GM12878 (cell line): Measurements from ENCODE around the gene WSCD1. TPM values are rescaled to one million over a fixed set of nuclear protein-coding genes. Genes with fewer than 3 reads are reported as not detected.

Experiments used
- ATAC-seq: fragments of 200-7000 bp; cut with Tn5 transposase; 3 replicates; pipeline ENCODE4 v1.9.1; 2020; ENCODE audit warnings: mild to moderate bottlenecking, moderate library complexity
- BruUV-seq: library from RNA; stranded (reverse); fragments of 400-500 nt; replicated peaks from 2 replicates; lab custom pipeline; 2021; lab: Mats Ljungman, UMichigan
- CTCF ChIA-PET: fragments of 300-600 bp; sonication (Branson Sonifier 250); formaldehyde crosslinking; extraction: SDS; loops from one replicate; lab custom pipeline; 2021; ENCODE audit warnings: inconsistent platforms; lab: Yijun Ruan, JAX
- POLR2A ChIA-PET: fragments of 350-600 bp; formaldehyde crosslinking; extraction: SDS; loops from one replicate; lab custom pipeline; 2021; ENCODE audit warnings: inconsistent platforms; lab: Charles Lee
- RAD21 ChIA-PET: fragments of 300-600 bp; sonication (Branson Sonifier 250); formaldehyde crosslinking; loops from one replicate; lab custom pipeline; 2023; ENCODE audit warnings: antibody characterized with exemption; ENCODE audit not compliant: unreplicated experiment; lab: Charles Lee
- SMC1A ChIA-PET: fragments of 300-600 bp; sonication (Branson Sonifier 250); formaldehyde crosslinking; loops from one replicate; lab custom pipeline; 2023; ENCODE audit not compliant: unreplicated experiment, uncharacterized antibody; lab: Charles Lee
- DNase-seq: peaks from one replicate; pipeline ENCODE4 v3.0.0-alpha.2; 2011; ENCODE audit warnings: low read depth, low spot score
- FAIRE-seq: peaks from 3 replicates; lab custom pipeline; 2011; peaks lifted over from hg19 to GRCh38; lab: Jason Lieb, UNC
- H2AFZ ChIP-seq: 2 replicates; pipeline ENCODE4 v1.6.0; 2011; ENCODE audit warnings: low read depth, low read length, control low read depth; ENCODE audit not compliant: control insufficient read depth
- H3K27ac ChIP-seq: 2 replicates; pipeline ENCODE4 v1.5.1; 2011; ENCODE audit warnings: control low read depth; ENCODE audit not compliant: control insufficient read depth, insufficient read depth
- H3K27me3 ChIP-seq, 2 experiments: replicated peaks in 1 of 2; 2 replicates each; pipeline versions ENCODE4 v1.6.0 to v1.6.1; 2011; ENCODE audit warnings: low read length in 1 of 2; ENCODE audit not compliant: control insufficient read depth in 2 of 2, insufficient read depth in 2 of 2
- H3K36me3 ChIP-seq, 2 experiments: 2 replicates each; pipeline ENCODE4 v1.5.1; 2011; ENCODE audit warnings: low read length in 1 of 2; ENCODE audit not compliant: control insufficient read depth in 2 of 2, insufficient read depth in 2 of 2
- H3K4me1 ChIP-seq: 2 replicates; pipeline ENCODE4 v1.6.1; 2011; ENCODE audit warnings: mild to moderate bottlenecking, low read length, moderate library complexity, mixed read lengths; ENCODE audit not compliant: control insufficient read depth, insufficient read depth
- H3K4me2 ChIP-seq: 2 replicates; pipeline ENCODE4 v1.6.0; 2011; ENCODE audit warnings: control low read depth; ENCODE audit not compliant: control insufficient read depth, insufficient read depth
- H3K4me3 ChIP-seq: fragments of 200-600 bp; sonication (generic); 2 replicates; pipeline ENCODE4 v1.5.1; 2016
- H3K79me2 ChIP-seq: 2 replicates; pipeline ENCODE4 v1.6.0; 2011; ENCODE audit warnings: low read length; ENCODE audit not compliant: control insufficient read depth, insufficient read depth
- H3K9ac ChIP-seq: 2 replicates; pipeline ENCODE4 v1.8.0; 2011; ENCODE audit warnings: low read length, control low read depth, mixed read lengths; ENCODE audit not compliant: control insufficient read depth, insufficient read depth
- H3K9me3 ChIP-seq: replicated peaks from 3 replicates; pipeline ENCODE4 v1.5.1; 2011; ENCODE audit warnings: mild to moderate bottlenecking, low read length; ENCODE audit not compliant: control insufficient read depth, insufficient read depth
- H4K20me1 ChIP-seq: 2 replicates; pipeline ENCODE4 v1.6.0; 2011; ENCODE audit not compliant: control insufficient read depth, insufficient read depth
- FOXM1 ChIP-seq: IDR thresholded peaks from 2 replicates; pipeline ENCODE4 v1.6.1; 2012; ENCODE audit warnings: low read depth, mild to moderate bottlenecking, inconsistent platforms, low read length, moderate library complexity
- HSF1 ChIP-seq: fragments of 150-350 bp; IDR thresholded peaks from 2 replicates; pipeline ENCODE4 v1.6.1; 2014; ENCODE audit warnings: mild to moderate bottlenecking, low read depth, low read length
- KAT2A ChIP-seq: conservative IDR thresholded peaks from 2 replicates; pipeline ENCODE4 v1.6.1; 2011; ENCODE audit warnings: low read depth, low read length; ENCODE audit not compliant: control insufficient read depth
- MTA3 ChIP-seq: IDR thresholded peaks from 2 replicates; pipeline ENCODE4 v1.6.1; 2012; ENCODE audit warnings: low read length, inconsistent platforms, borderline replicate concordance
- RELA ChIP-seq: fragments of 450-650 bp; IDR thresholded peaks from 2 replicates; pipeline ENCODE4 v1.8.0; 2014; ENCODE audit warnings: borderline replicate concordance; ENCODE audit not compliant: partially characterized antibody
- STAT3 ChIP-seq: IDR thresholded peaks from 2 replicates; pipeline ENCODE4 v1.6.1; 2011; ENCODE audit warnings: low read depth, low read length, improper control_type of control experiment
- WGBS: methylation state at CpG from one replicate; pipeline ENCODE4 v1.1.6; 2016; ENCODE audit warnings: low lambda C conversion rate; ENCODE audit not compliant: insufficient replicate concordance, insufficient coverage; ENCODE audit errors: missing lambda C conversion rate; 5-methylcytosine and 5-hydroxymethylcytosine counted together
- in situ Hi-C: fragments of 300-500 bp; cut with MboI; formaldehyde crosslinking; loops from 9 replicates; pipeline ENCODE4 v1.14.3; 2018; ENCODE audit warnings: mixed read lengths
- intact Hi-C: fragments of 100-400 bp; cut with micrococcal nuclease; formaldehyde crosslinking; loops from one replicate; pipeline ENCODE4 v1.14.2; 2022; ENCODE audit not compliant: unreplicated experiment
- polyA plus RNA-seq, 11 experiments: library from polyadenylated mRNA; depleted of rRNA in 4 of 11; unstranded in 6 of 11; stranded (reverse) in 5 of 11; fragments of >200 nt; fragmentation: Nextera tagmentation in 4 of 11; fragmentation: Illumina TruSeq in 1 of 11; extraction: Ambion mirVana in 4 of 11; extraction: Trizol in 1 of 11; gene quantifications; 1 replicate in 1 of 11; 2 replicates in 10 of 11; pipeline versions ENCODE4 v1.2.1 to v1.2.3, GENCODE V29; 2011 to 2016; ENCODE audit warnings: inconsistent platforms in 2 of 11, missing spikeins in 2 of 11, low read depth in 1 of 11
- total RNA-seq, 4 experiments: library from RNA; depleted of rRNA in 3 of 4; stranded (reverse); fragments of >200 nt in 3 of 4; fragmentation: Illumina TruSeq in 1 of 4; extraction: Trizol in 1 of 4; gene quantifications; 2 replicates each; pipeline versions ENCODE4 v1.2.1 to v1.2.3, GENCODE V29; 2013 to 2021
- TF ChIP-seq, protein P1 (sequence below): fragments of 450-650 bp; IDR thresholded peaks from 2 replicates; pipeline ENCODE4 v1.6.1; 2017; ENCODE audit warnings: mild to moderate bottlenecking
- TF ChIP-seq, protein P2 (sequence below): IDR thresholded peaks from 2 replicates; pipeline ENCODE4 v1.6.1; 2012; ENCODE audit warnings: mild to moderate bottlenecking, low read depth, low read length
- TF ChIP-seq, protein P3 (sequence below): fragments of 450-650 bp; IDR thresholded peaks from 2 replicates; pipeline ENCODE4 v1.6.1; 2017; ENCODE audit warnings: antibody characterized with exemption, mild to moderate bottlenecking, moderate library complexity

WSCD1 gene
- total and polyA plus RNA-seq, 10 of the 15 experiments (the other 5 are each of a cell fraction or from before 2014, with no cell fraction given): 0.01 to 0.16 TPM; not detected in 8

DNA sequence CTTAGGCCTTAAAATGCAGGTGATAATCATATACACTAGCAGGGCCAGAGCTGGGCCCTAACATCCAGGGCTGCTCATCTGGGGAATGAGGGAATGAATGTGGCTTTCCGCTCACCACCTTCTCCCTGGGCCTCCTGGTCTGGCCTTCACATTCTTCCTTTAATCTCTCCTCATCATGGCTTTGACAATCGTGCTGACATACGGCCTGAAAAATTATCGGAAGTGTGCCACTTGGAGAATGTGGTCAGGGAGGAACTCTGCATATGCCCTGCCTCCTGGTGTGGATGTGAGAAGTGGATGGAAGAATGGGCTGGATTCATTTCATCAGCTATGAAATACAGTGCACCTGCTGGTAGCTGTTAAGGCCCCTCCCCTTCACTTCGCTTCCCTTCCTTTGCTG lies 2.4 kb downstream of the WSCD1 start:
- no peak overlapping the region for H3K9ac ChIP-seq
- H3K4me1 ChIP-seq: no peaks in the 10 kb centered on the region
- no peak overlapping the region for H3K4me2 ChIP-seq
- FAIRE-seq: no peak
- ChIA-PET POLR2A (no interaction called here), RAD21 (no interaction called here), SMC1A (interaction anchor here (1.2 kb wide), 1 partner anchor 49 kb away, joined by 3 read pairs; no protein-coding TSS in a partner anchor), CTCF (no interaction called here)
- TF ChIP-seq RELA (no peak), KAT2A (no peak), FOXM1 (no peak), HSF1 (no peak), MTA3 (no peak), STAT3 (no peak)
- TF ChIP-seq, protein P1, sequence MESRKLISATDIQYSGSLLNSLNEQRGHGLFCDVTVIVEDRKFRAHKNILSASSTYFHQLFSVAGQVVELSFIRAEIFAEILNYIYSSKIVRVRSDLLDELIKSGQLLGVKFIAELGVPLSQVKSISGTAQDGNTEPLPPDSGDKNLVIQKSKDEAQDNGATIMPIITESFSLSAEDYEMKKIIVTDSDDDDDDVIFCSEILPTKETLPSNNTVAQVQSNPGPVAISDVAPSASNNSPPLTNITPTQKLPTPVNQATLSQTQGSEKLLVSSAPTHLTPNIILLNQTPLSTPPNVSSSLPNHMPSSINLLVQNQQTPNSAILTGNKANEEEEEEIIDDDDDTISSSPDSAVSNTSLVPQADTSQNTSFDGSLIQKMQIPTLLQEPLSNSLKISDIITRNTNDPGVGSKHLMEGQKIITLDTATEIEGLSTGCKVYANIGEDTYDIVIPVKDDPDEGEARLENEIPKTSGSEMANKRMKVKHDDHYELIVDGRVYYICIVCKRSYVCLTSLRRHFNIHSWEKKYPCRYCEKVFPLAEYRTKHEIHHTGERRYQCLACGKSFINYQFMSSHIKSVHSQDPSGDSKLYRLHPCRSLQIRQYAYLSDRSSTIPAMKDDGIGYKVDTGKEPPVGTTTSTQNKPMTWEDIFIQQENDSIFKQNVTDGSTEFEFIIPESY: no peak
- TF ChIP-seq, protein P2, sequence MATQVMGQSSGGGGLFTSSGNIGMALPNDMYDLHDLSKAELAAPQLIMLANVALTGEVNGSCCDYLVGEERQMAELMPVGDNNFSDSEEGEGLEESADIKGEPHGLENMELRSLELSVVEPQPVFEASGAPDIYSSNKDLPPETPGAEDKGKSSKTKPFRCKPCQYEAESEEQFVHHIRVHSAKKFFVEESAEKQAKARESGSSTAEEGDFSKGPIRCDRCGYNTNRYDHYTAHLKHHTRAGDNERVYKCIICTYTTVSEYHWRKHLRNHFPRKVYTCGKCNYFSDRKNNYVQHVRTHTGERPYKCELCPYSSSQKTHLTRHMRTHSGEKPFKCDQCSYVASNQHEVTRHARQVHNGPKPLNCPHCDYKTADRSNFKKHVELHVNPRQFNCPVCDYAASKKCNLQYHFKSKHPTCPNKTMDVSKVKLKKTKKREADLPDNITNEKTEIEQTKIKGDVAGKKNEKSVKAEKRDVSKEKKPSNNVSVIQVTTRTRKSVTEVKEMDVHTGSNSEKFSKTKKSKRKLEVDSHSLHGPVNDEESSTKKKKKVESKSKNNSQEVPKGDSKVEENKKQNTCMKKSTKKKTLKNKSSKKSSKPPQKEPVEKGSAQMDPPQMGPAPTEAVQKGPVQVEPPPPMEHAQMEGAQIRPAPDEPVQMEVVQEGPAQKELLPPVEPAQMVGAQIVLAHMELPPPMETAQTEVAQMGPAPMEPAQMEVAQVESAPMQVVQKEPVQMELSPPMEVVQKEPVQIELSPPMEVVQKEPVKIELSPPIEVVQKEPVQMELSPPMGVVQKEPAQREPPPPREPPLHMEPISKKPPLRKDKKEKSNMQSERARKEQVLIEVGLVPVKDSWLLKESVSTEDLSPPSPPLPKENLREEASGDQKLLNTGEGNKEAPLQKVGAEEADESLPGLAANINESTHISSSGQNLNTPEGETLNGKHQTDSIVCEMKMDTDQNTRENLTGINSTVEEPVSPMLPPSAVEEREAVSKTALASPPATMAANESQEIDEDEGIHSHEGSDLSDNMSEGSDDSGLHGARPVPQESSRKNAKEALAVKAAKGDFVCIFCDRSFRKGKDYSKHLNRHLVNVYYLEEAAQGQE: no peak
- TF ChIP-seq, protein P3, sequence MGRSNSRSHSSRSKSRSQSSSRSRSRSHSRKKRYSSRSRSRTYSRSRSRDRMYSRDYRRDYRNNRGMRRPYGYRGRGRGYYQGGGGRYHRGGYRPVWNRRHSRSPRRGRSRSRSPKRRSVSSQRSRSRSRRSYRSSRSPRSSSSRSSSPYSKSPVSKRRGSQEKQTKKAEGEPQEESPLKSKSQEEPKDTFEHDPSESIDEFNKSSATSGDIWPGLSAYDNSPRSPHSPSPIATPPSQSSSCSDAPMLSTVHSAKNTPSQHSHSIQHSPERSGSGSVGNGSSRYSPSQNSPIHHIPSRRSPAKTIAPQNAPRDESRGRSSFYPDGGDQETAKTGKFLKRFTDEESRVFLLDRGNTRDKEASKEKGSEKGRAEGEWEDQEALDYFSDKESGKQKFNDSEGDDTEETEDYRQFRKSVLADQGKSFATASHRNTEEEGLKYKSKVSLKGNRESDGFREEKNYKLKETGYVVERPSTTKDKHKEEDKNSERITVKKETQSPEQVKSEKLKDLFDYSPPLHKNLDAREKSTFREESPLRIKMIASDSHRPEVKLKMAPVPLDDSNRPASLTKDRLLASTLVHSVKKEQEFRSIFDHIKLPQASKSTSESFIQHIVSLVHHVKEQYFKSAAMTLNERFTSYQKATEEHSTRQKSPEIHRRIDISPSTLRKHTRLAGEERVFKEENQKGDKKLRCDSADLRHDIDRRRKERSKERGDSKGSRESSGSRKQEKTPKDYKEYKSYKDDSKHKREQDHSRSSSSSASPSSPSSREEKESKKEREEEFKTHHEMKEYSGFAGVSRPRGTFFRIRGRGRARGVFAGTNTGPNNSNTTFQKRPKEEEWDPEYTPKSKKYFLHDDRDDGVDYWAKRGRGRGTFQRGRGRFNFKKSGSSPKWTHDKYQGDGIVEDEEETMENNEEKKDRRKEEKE: no peak
- no peak for ATAC-seq
- H3K4me3 ChIP-seq: no peak overlapping the region
- intact Hi-C loops: no loop called here
- H3K27ac ChIP-seq: no peak overlapping the region
- no peaks in the 10 kb centered on the region for H4K20me1 ChIP-seq
- 45% methylated on average over 5 of the region's 5 CpGs for WGBS
- H3K36me3 ChIP-seq: no peaks in the 10 kb centered on the region
- H3K27me3 ChIP-seq: peaks cover 0 to 8% of the 10 kb centered on the region in 2 experiments; a peak in 2 of 4 replicates
- in situ Hi-C loops: no loop called here
- H3K9me3 ChIP-seq: no peaks in the 10 kb centered on the region
- H3K79me2 ChIP-seq: no peaks in the 10 kb centered on the region
- DNase-seq: no peak
- no TSS peak for BruUV-seq
- H2AFZ ChIP-seq: no peak overlapping the region
